Stomach (tissue), 9 donors: ENCODE results near the gene ZBTB7A. TPM values are rescaled to one million over a fixed set of nuclear protein-coding genes. Genes with fewer than 3 reads are reported as not detected.

Experiments used
- DNase-seq, 2 donors: peaks; one replicate each; pipeline versions ENCODE4 v3.0.0 to v3.0.0-alpha.2; 2013 to 2019
- H3K27ac ChIP-seq, 5 donors: fragments of 200-600 bp in 4 of 5; sonication (generic) in 4 of 5; one replicate each; pipeline ENCODE4 v1.5.1; 2013 to 2019; ENCODE audit warnings: mild to moderate bottlenecking in 1 of 5, moderate library complexity in 1 of 5
- H3K27me3 ChIP-seq, 3 donors: fragments of 200-600 bp; sonication (generic); one replicate each; pipeline ENCODE4 v1.5.1; 2017 to 2019; ENCODE audit warnings: mixed run types in 1 of 3
- H3K36me3 ChIP-seq, 4 donors: fragments of 200-600 bp; sonication (generic); 1 replicate in 3 of 4; 2 replicates in 1 of 4; pipeline ENCODE4 v1.5.1; 2016 to 2019
- H3K4me1 ChIP-seq, 4 donors: fragments of 200-600 bp; sonication (generic); one replicate each; pipeline ENCODE4 v1.5.1; 2016 to 2019
- H3K4me3 ChIP-seq, 4 donors: fragments of 200-600 bp; sonication (generic) in 3 of 4; one replicate each; pipeline ENCODE4 v1.5.1; 2016 to 2019; ENCODE audit warnings: mild to moderate bottlenecking in 1 of 4
- H3K9me3 ChIP-seq, 4 donors: fragments of 200-600 bp; sonication (generic); one replicate each; pipeline ENCODE4 v1.5.1; 2016 to 2019
- EP300 ChIP-seq: sonication (generic); formaldehyde crosslinking; IDR thresholded peaks from one replicate; pipeline ENCODE4 v1.6.1; 2017; ENCODE audit warnings: antibody characterized with exemption
- POLR2A ChIP-seq, 4 donors: fragments of 450-650 bp; IDR thresholded peaks; one replicate each; pipeline ENCODE4 v1.6.1; 2016; ENCODE audit warnings: antibody characterized with exemption in 4 of 4, control low read depth in 2 of 4, mild to moderate bottlenecking in 1 of 4, moderate library complexity in 1 of 4
- POLR2AphosphoS5 ChIP-seq, 3 donors: sonication (generic); formaldehyde crosslinking; IDR thresholded peaks; one replicate each; pipeline ENCODE4 v1.6.1; 2016; ENCODE audit warnings: antibody characterized with exemption in 3 of 3
- WGBS, 5 donors: extraction: QIAGEN DNeasy Blood & Tissue Kit in 3 of 5; methylation state at CpG; one replicate each; pipeline versions ENCODE4 v1.1.5 to v1.1.7; 2013 to 2018; 5-methylcytosine and 5-hydroxymethylcytosine counted together
- intact Hi-C: fragments of 100-400 bp; cut with DNase I; formaldehyde crosslinking; loops from one replicate; pipeline ENCODE4 v1.15.1; 2023; ENCODE audit warnings: low total_unique reads
- polyA plus RNA-seq, 3 donors: library from polyadenylated mRNA; stranded (reverse); fragments of 200-250 nt; gene quantifications; one replicate each; pipeline ENCODE4 v1.2.3, GENCODE V29; 2013
- total RNA-seq, 5 donors: library from RNA; depleted of rRNA; stranded (reverse); fragments of >200 nt; gene quantifications; one replicate each; pipeline versions ENCODE4 v1.1.0 to v1.2.3, GENCODE V29; 2014 to 2016
- TF ChIP-seq, protein P1 (sequence below), 7 experiments: fragments of 450-650 bp in 4 of 7; fragments of 200-600 bp in 3 of 7; sonication (generic) in 3 of 7; IDR thresholded peaks; one replicate each; pipeline ENCODE4 v1.5.1; 2016 to 2019; ENCODE audit warnings: antibody characterized with exemption in 7 of 7, control low read depth in 2 of 7, mild to moderate bottlenecking in 1 of 7
- donor health status: healthy with polysubstance abuse.
- donor health status: Bipolar disorder and iron deficiency.
- donor health status: healthy.

Gene ZBTB7A
- total and polyA plus RNA-seq, 8 donors: 8.0 to 274 (median 35.5) TPM

DNA sequence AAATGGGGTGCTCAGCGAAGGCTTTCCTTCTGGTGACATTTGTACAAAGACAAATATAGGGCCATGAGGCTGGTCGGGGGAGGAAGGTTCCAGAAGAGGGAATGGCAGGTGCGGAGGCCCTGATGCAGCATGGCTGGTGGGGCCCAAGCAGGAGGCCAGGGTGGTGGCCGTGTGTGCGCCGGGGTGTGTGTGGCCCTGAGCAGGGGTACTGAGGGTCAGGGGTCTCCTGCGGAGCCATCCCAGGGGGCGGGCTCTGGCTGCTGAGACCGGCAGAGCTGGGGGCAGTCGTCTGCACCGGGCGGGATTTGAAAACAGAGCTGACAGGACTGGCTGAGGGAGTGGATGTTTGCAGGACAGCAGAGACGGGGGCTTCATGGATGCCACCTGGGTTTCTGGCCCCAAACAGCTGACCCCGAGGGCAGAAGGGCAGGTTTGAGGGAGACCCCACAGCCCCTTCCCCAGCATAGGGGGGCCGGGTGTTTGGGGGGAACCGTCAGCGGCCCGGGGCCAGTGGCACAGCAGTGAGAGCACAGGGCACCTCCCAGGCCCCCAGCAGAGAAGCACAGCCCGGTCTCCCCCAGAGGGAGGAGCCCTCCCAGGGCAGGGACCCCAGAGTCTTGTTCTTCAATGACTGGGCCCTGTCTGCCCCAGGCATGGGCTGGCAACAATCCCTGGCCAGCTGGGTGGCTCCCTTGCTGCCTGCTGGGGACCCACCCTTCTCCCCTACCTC is 47.8 kb downstream of the ZBTB7A start:
- 74 to 88% (median 85%) methylated on average over 11 to 19 of the region's 19 CpGs for WGBS, 5 donors
- peak overlapping the region in 1 of 4 donors; percentile 22 for H3K4me3 ChIP-seq
- intact Hi-C loops: no loop called here
- peaks cover 17 to 70% (median 52%) of the 10 kb centered on the region in 4 donors for H3K36me3 ChIP-seq
- H3K27me3 ChIP-seq: no peaks in the 10 kb centered on the region
- peaks cover 34 to 73% (median 53%) of the 10 kb centered on the region in 4 donors for H3K4me1 ChIP-seq
- H3K9me3 ChIP-seq: no peaks in the 10 kb centered on the region
- TF ChIP-seq POLR2A (IDR thresholded peaks at IDR 0.05) (no peak), EP300 (no peak), POLR2AphosphoS5 (IDR thresholded peaks at IDR 0.05) (no peak)
- TF ChIP-seq, protein P1, sequence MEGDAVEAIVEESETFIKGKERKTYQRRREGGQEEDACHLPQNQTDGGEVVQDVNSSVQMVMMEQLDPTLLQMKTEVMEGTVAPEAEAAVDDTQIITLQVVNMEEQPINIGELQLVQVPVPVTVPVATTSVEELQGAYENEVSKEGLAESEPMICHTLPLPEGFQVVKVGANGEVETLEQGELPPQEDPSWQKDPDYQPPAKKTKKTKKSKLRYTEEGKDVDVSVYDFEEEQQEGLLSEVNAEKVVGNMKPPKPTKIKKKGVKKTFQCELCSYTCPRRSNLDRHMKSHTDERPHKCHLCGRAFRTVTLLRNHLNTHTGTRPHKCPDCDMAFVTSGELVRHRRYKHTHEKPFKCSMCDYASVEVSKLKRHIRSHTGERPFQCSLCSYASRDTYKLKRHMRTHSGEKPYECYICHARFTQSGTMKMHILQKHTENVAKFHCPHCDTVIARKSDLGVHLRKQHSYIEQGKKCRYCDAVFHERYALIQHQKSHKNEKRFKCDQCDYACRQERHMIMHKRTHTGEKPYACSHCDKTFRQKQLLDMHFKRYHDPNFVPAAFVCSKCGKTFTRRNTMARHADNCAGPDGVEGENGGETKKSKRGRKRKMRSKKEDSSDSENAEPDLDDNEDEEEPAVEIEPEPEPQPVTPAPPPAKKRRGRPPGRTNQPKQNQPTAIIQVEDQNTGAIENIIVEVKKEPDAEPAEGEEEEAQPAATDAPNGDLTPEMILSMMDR (IDR thresholded peaks at IDR 0.05): no peak
- peak overlapping the region; percentile 21 to 83 (median 73) for H3K27ac ChIP-seq
- DNase-seq: no peak

DNA sequence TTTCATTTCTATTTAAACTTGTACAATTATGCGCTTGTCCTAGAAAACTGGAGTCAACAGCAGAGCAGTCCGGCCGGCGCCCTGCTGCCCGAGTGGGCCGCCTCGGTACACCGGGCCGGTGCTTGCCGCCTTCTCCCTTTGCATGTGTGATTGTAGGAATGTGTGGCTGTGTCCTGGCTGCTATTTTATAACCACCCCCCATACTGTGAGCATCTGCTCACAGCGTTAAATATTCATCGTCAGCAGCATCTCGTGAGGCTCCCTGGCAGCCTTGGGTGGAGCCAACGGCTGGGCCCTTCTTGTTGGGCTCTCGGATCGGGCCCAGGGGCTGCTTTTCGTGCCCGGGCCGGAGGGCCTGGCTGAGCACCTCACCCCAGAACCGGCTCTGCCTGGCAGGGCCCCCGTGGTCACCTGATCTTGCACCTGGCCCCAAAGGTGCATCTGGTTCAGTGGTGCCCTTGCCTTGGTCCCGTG is 48.5 kb downstream of the ZBTB7A start:
- peaks cover 23 to 70% (median 52%) of the 10 kb centered on the region in 4 donors for H3K36me3 ChIP-seq
- H3K27ac ChIP-seq: peak overlapping the region in 2 of 5 donors; percentile 83 to 98
- H3K27me3 ChIP-seq: no peaks in the 10 kb centered on the region
- no peaks in the 10 kb centered on the region for H3K9me3 ChIP-seq
- no peak for TF ChIP-seq POLR2AphosphoS5 (IDR thresholded peaks at IDR 0.05)
- TF ChIP-seq POLR2A (IDR thresholded peaks at IDR 0.05): no peak
- no peak for DNase-seq
- peaks cover 41 to 78% (median 58%) of the 10 kb centered on the region in 4 donors for H3K4me1 ChIP-seq
- no peak overlapping the region for H3K4me3 ChIP-seq
- 82 to 92% (median 86%) methylated on average over 17 to 22 of the region's 22 CpGs for WGBS, 5 donors
- intact Hi-C loops: no loop called here

DNA sequence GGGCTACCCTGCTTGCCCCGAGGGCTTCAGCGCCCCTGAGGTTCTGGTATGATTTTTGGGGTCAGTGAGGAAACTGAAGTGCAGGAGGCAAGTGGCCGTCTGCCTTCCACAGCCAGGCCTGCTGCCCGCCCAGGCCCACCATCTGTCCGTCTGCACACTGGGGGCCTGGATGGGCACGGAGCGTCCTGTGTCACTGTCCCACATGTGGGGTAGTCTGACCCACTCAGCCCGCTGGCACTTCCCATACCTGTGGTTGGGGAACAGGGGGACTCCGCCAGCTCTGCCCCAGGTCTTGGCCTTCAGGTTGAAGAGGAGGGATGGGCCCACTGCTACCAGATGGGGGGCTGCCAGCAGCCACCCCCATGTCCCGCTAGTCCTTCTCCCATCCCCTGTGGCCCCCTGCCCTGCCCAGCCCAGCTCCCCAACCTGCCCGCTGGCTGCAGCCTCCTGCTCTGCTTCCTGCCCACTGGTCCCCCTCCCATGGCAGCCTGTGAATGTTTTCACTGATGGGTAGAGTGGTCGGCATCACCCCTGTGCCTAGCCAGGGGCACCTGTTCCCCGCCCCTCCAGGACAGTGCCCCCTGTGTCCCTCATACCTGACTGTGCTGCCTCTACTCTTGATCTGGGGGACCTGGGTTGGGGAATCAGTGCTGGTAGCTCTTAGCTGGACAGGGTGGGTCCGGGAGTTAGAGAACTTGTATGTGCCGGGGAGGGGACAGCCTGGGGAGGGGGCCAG is 49.6 kb downstream of the ZBTB7A start:
- intact Hi-C loops: no loop called here
- no peak for DNase-seq
- WGBS, 5 donors: 90 to 97% (median 94%) methylated on average over 10 to 15 of the region's 15 CpGs
- Histone ChIP-seq H3K9me3 (no peaks in the 10 kb centered on the region), H3K4me3 (no peak overlapping the region), H3K4me1 (peaks cover 51 to 89% (median 68%) of the 10 kb centered on the region in 4 donors), H3K27me3 (no peaks in the 10 kb centered on the region), H3K27ac (peak overlapping the region in 2 of 5 donors; percentile 85 to 98), H3K36me3 (peaks cover 27 to 72% (median 59%) of the 10 kb centered on the region in 4 donors)
- TF ChIP-seq POLR2A (IDR thresholded peaks at IDR 0.05) (no peak), EP300 (no peak), POLR2AphosphoS5 (IDR thresholded peaks at IDR 0.05) (no peak)
- TF ChIP-seq, protein P1 (IDR thresholded peaks at IDR 0.05): no peak

DNA sequence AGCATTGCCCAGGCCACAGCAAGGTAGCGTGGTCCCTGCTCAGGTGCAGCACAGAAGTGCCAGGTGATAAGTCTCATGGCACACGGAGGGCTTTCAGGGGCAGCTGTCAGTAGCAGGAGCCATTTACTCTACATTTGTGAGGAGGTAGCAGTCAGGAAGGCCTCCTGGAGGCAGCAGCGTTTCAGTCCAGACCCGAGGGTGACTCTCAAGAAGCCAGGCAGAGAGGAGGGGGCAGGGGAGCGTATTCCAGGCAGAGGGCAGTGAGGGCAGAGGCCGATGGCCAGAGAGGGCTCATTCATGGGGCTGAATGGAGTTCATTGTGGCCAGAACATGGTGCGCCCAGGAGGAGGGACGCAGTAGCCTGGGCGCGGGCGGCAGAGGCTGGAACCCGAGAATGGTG is 50.2 kb downstream of the ZBTB7A start:
- 84 to 91% (median 86%) methylated on average over 9 to 12 of the region's 12 CpGs for WGBS, 5 donors
- H3K9me3 ChIP-seq: no peaks in the 10 kb centered on the region
- intact Hi-C loops: no loop called here
- TF ChIP-seq POLR2AphosphoS5 (IDR thresholded peaks at IDR 0.05) (no peak), EP300 (no peak), POLR2A (IDR thresholded peaks at IDR 0.05) (no peak)
- TF ChIP-seq, protein P1 (IDR thresholded peaks at IDR 0.05): no peak
- peaks cover 51 to 93% (median 69%) of the 10 kb centered on the region in 4 donors for H3K4me1 ChIP-seq
- H3K27ac ChIP-seq: peak overlapping the region in 3 of 5 donors; percentile 41 to 98 (median 85)
- DNase-seq: no peak
- H3K36me3 ChIP-seq: peaks cover 27 to 67% (median 59%) of the 10 kb centered on the region in 4 donors
- no peak overlapping the region for H3K4me3 ChIP-seq
- H3K27me3 ChIP-seq: no peaks in the 10 kb centered on the region
